GDM1 (cell line): ENCODE results near the gene IL11.
"Not testable (repeated sequence)": the region's sequence is repeated elsewhere in the genome, so short reads cannot be mapped to it uniquely, and the experiment has no call there.

ENCODE experiments used
- DNase-seq: peaks from one replicate; lab custom pipeline; 2025; lab: John Stamatoyannopoulos, UW

IL11 gene

DNA sequence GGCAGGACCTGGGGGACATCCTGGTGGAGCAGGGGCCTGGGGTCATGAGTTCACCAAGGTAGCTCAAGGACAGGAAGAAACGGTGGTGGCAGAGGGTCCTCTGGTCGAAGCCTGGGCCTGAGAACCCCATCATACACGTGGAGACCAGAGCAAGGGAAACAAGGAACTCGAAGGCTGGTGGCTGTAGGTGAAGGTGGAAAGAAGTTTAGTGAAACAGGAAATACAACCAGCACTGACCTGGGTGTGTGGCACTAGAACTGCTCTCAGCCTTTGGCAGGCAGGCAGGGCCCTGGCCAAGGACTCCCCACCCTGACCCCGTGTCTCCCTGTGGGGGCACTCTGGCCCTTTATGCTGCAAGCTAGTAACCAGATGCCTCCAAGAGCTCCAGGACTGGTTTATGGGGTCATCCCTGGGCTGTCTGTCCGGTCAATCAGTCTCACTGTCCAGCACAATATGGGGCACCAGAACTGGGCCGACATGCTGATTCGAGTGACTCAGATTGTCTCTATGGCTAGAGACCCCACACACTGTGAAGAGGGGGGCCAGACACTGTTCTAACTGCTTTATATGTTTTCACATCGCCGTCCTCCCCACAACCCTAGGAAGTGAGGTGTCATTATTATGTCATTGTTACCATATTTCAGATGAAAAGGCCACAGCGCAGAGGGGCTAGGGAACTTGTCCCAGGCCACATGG lies 19.5 kb downstream of the IL11 start:
- DNase-seq, result no peak

DNA sequence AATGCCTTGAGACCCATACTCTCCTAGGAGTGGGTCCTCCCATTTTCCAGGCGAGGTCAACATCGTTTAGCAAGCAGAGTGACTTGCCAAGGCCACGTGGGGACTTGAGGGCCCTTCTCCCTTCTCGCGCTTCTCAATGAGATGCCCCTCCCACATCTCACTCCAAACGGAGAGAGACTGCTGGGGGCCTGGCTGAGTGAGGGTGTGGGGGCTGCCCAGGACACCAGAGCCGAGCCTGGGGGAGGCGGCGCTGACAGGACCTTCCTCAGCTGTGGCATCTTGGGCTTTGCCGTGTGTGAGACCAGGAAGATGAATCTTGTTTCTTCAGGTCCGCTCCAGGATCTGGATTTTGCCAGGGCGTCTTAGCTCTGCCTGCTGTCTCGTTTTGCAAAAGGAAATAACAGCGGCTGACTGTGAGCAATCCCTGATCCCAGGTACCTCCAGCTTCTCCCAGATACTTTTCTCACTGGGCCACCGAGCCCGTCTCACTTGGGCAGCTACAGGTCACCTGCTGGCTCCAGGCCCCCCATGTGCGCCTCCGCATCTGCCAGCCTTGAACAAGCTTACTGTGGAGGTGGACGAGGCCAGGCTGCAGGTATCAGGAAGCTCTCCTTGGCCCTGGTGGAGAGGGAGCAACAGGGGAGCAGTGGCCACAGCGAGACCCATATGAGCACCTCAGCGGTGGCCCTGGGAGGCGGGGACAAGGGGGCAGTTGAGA lies 21.8 kb downstream of the IL11 start:
- no peak for DNase-seq

DNA sequence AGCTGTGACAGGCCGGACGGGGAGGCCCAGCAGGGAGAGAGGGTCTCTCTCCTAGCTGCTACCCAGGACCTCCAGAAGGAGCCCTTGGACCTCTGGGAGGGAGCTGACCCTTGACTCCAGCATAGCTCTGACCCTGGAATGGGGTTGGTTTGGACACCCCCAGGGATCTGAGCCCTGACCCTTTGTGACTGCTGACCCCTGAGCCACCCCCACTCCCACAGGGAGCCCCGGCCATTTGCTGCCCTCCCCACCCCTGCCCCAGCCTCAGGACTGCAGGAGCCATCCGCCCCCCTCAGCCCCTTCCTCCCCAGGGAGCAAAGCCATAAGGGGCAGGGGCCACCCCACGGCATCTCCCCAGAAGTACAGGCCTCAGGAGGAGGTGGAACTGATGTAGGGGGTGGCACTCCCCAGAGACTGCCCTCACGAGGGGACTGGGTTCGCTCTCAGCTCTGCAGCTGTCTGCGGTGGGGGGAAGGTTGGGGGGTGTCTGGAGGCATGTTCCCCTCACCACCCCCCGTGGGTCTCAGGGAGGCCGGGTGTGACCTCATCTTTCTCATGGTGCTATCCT lies 22.7 kb downstream of the IL11 start:
- no peak for DNase-seq

DNA sequence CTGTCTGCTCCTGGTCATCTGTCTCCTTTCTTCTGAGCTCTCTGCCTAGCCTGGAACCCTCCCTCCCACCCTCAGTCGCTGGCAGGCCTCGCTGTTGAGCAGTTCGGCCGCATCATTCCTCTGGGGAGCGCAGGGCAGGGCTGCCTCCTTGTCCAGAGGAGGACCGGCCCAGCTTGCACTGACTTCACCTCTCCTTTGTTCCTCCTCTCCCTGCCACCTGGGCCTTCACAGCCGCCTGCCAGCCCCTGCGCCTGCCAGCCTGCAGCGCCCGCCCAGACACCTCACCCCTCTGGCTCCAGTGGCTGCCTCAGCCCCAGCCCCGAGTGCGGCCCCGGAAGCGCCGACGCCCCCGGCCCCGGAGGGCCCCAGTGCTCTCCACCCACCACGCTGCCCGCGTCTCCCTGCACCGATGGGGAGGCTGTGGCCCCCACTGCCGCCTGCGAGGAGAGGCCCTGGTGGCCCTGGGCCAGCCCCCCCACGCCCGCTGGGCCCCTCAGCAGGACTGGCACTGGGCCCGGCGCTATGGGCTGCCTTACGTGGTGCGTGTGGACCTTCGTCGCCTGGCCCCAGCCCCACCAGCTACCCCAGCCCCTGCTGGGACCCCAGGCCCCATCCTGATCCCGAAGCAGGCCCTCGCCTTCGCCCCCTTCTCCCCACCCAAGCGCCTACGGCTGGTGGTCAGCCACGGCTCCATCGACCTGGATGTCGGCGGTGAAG lies 23.4 kb downstream of the IL11 start:
- DNase-seq, result no peak

DNA sequence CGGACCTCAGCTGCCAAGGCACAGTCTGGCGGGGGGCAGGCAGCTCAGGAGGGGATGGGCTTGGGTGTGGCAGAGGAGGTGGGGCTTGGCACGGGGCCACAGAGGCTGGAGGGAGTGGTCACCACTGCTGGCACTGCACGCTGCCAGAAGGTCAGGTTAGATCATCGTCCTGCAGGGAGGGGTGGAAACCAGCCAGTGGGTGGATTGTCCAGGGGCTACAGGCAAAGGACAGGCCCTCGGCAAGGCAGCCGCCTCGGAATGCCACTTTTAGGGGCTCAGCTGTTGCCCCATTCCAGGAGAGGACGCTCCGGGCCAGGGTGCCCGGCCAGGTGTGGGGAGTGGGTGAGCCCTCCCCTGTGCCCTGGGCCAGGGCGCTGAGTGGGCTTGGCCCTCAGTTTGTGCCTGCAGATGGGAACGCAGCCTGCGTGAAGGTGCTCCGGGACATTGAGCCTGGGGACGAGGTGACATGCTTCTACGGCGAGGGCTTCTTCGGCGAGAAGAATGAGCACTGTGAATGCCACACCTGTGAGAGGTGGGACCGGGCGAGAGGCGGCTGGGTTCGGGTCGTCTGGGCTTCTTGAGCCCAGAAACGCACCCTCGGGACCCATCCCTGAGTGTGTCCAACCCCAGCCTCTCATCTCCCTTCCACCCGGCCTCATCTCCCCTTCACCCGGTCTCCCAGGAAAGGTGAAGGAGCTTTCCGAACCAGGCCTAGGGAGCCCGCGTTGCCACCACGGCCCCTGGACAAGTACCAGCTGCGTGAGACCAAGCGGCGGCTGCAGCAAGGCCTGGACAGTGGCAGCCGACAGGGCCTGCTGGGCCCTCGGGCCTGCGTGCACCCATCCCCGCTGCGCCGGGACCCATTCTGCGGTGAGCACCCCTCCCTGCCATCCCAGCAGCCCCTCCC lies 24.2 kb downstream of the IL11 start:
- DNase-seq, result no peak

DNA sequence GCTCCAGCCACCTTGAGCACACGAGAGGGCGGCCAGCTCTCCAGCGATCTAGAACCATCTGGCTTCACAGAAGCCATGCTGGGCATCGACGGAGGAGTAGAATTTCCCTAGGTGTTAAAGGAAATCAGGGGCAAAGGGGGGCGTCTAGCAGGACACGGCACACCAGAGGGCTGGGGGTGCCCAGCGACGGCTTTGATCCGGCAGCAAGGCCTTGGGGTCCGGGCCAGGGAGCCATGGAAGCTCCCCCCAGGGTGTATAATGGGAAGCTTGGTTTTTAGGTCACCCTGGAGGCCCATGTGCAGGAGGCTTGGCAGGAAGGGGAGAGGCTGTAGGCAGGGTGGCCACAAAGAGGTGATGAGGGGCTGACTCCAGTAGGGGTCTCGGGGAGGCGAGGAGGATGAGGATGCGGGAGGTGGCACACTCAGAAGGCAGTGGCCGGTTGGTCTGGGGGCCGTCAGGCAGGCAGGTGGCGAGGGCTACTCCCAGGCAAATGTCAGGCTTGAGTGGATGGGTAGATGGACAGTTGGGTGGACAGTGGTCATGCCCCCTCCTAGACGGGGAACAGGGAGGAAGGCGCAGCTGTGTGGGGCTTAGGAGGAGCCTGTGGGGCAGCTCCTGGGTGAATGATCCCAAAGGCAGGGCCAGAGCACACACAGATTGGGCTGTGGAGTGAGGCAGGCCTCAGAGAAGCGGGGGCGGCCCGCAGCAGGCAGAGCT lies 25.0 kb downstream of the IL11 start:
- no peak for DNase-seq

DNA sequence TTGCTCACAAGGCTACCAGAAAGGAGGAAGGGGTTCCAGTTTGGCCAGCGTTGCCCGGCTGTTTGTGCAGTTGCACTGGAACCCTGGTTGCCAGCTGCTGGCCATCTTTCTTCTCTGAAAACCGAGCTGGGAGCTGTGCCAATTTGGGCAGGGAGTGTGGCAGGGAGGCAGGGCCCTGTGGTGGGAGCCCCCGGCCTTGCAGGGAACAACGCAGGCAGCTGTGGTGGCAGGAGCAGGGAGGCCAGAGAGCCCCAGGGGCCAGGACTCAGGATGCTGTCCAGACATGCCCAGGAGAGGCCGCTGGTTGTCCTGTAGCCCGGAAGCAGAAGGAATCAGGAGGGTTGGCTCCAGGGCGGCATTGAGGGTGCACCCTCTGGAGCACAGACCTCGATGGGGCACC lies 25.8 kb downstream of the IL11 start:
- DNase-seq, result no peak

DNA sequence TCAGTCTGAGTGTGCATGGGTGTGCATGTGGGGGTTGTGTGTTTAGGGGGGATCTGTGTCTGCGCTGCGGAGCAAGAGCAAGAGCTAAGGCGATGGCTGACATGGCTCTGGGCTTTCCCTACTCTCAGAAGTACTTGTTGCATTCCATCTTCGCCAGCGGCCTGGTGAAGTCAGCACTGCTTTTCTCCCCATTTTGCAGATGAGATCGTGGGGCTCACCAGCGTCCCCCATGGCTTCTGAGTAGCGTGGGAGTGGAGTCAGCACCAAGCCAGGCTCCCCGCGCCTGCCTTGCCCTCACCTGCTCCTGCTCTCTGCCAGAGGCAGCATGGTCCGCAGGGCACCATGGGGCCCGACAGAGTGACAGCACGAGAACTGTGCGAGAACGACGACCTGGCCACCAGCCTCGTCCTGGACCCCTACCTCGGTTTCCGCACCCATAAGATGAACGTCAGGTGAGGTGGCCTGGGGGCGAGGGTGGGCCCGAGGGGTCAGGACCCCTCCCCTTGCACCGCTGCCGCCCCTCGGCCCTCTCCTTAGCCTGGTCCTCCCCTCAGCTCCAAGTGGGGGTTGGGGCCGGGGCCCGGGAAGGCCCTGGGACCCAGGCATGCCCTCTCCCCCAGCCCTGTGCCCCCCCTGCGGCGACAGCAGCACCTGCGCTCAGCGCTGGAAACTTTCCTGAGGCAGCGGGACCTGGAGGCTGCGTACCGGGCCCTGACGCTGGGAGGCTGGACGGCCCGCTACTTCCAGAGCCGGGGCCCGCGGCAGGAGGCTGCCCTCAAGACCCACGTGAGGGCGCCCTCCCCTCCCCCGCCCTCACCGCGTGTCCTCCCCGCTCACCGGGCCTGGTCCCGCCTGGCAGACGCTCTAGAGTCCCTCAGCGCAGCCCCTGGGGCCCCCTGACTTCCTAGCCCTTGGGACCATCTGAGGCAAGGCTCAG lies 28.4 kb downstream of the IL11 start:
- DNase-seq, result no peak

DNA sequence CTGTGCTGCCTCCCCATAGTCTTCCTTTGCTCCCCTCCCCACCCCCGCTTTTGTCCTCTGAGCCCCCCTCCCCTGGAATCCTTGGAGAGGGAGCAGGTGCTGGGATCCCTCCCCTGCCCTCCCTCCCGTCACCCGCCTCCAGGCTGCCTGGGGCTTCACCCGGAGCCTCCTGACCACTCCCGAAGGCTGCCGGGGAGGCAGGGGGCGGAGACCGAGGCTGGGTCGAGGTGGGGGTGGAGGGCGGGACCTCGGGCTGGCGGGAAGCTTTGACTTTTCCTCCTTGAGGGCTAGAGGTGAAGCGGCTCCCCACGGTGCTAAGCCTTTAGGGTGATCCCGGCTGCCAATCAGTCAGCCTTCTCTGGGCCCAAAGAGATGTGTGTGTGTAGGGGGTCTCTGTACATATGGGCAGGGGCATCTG lies 29.1 kb downstream of the IL11 start:
- DNase-seq, result peak; percentile 42

DNA sequence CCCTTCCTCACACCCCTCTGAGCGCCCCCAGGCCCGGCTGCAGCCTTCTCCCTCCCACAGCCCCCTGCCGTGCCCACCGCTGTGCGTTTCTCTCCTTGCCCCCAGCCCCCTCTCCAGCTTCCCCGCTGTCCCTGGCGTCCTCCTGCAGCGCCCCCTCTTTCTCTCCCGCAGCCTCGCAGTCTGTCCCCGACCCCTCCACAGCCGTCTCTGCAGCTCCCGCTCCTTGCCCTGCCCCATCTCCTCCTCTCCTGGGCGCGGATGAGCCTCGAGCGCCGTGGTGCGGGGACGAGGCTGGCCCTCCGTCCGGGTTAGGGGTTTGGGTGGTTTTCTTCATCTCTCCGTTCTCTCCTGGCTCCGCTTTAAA lies 29.5 kb downstream of the IL11 start:
- no peak for DNase-seq

DNA sequence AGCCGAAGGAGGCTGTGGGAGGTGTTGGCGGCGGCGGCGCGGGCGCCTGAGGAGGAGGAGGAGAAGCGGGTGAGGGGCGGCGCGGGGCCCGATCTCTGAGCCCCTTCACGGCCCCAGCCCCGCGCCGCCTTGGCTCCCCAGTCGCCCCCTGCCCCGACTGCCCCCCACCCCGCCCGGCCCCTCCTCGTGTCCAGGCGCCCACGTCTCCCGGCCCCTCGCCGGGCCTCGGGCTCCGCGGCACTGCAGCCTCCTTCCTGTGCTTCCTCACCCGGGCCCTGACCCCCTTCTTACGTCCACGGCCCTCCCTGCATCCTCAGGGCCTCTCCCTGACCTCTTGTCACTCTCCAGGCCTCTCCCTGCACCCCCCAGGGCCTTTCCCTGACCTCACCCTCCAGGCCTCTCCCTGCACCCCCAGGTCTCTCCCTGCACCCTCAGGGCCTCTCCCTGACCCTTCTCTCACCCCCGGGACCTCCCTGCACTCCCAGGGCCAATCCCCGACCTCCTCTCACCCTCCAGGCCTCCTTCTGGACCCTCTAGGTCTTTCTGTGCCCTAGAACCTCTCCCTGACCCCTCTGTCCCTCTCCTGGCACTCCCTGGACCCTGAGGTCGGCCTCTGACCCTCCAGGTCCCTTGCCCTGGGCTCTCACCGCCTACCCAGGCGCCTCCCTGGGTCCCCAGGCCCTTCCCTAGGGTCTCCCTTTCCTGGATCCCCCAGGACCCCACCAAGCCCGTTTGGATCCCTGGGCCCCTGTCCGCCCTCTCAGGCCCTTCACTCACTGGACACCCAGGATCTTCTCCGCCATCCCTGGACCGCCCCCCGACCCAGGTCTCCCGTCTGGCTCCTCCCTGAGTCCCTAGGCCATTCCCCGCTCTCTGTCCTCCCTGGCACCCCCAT lies 30.1 kb downstream of the IL11 start:
- DNase-seq, result no peak

DNA sequence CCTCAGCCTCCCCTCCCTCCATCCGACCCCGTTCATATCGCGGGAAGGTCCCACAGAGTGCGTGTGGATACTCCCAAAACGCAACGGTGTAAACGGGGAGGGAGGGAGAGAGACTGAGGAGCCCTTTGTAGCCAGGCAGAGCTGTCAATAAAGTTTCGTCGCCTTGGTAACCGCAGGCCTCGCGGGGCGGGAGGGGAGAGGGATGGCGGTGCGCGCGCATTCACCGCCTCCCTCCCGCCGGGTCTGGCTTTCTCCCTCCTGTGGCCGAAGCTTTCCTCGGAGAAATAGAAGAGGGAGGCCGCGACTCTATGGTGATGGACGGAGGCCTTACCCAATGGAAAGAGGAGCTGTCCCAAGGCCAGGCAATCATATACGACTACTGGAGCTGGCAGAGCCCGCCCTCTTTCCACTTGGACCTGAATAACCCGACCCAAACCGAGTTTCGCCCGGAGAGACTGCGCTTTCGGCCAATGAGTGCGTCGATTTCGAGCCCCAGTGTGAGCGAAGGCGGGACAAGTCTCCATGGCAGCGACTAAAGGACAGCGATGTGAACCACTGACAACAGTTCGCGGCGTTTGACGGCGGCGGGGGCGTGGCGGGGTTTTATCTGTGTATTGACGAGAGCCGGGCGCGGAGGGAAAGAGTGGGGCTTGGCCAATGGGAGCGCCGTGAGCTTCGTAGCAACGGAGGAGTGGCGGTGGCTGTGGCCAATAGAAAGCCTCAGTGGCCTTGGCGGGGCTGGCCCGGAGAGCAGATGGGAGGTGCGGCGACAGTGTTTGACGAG lies 31.0 kb downstream of the IL11 start, which contains the start of gene KMT5C:
KMT5C (plus strand) TSS at position 772 of the 784 bp plus-strand sequence. CDS start 2,061 bp downstream, outside the sequence.
- DNase-seq, result peak; percentile 100

DNA sequence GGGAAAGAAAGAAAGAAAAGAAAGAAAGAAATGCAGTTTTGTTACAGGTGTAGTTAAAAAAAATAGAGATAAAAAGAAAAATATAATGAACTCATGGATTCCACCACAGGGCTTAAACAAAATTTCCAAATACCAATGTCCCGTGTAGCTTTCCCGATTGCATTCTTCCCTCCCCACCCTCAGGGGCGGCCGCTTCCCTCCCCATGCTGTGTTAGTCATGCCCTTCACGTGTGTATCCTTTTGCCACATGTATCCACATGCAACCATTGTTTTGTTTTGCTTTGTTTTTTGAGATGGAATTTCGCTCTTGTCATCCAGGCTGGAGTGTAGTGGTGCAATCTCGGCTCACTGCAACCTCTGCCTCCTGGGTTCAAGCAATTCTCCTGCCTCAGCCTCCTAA lies 34.2 kb downstream of the IL11 start:
- DNase-seq, result no peak

DNA sequence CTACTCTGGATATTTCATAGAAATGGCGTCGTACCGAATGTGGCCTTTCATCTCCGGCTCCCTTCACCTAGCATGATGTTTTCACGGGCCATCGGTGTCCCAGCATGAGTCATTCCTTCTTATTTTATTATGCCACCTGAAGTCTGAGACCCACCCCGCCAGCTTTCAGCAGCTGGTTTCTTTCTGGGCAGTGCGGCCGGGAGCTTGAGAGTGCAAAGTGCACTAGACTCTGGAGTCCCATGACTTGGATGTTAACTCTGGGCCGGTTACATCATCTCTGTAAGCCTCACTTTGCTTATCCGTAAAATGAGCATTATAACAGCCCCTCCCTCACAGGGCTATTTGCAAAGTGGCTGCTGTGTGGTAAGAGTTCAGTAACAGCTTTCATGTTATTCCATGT lies 36.4 kb downstream of the IL11 start:
- no peak for DNase-seq

DNA sequence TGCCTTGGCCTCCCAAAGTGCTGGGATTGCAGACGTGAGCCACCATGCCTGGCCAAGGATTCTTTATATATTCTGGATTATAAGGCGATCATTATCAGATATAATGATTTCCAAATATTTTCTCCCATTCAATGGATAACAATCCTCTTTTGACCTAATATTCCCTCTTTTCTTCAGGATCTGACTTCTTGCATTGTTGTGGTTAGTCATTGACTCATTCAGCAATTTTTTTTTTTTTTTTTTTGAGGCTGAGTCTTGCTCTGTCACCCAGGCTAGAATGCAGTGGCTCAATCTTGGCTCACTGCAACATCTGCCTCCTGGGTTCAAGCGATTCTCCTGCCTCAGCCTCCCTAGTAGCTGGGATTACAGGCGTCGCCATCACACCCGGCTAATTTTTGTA lies 40.5 kb downstream of the IL11 start:
- DNase-seq, result not testable (repeated sequence)

DNA sequence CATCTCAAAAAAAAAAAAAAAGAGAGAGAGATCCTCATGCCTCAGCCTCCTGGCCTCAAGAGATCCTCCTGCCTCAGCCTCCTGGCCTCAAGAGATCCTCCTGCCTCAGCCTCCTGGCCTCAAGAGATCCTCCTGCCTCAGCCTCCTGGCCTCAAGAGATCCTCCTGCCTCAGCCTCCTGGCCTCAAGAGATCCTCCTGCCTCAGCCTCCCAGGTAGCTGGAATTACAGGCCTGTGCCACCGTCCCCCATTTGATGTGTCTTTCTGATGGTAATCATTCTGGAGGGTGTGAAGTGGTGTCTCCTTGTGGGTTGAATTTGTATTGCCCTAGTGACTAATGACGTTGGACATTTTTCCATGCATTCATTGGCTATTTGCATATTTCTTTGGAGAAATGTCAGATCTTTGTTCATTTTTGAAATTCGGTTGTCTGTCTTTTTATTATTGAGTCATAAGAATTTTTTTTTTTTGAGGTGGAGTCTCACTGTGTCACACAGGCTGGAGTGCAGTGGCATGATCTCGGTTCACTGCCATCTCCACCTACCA lies 41.4 kb downstream of the IL11 start:
- not testable (repeated sequence) for DNase-seq

DNA sequence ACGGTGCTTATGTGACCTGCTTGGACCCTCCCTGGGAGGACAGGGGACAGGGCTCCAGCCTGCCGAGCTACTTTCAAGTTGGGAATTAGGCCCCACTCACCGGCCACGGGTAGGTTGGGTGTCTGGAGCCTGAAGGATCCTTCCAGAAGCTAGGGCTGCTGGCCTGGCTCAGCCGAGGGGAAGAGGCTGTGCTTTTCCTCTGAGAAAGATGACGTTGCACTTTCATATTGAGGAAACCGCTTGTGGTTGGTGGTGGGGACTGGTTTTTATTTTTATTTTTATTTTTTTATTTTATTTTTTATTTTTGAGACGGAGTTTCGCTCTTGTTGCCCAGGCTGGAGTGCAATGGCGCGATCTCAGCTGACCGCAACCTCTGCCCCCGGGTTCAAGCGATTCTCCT lies 45.1 kb downstream of the IL11 start, which contains the start of gene TMEM150B:
TMEM150B (minus strand) TSS at position 170 of the 400 bp plus-strand sequence. CDS start 4,305 bp downstream, outside the sequence.
- peak; percentile 47 for DNase-seq

DNA sequence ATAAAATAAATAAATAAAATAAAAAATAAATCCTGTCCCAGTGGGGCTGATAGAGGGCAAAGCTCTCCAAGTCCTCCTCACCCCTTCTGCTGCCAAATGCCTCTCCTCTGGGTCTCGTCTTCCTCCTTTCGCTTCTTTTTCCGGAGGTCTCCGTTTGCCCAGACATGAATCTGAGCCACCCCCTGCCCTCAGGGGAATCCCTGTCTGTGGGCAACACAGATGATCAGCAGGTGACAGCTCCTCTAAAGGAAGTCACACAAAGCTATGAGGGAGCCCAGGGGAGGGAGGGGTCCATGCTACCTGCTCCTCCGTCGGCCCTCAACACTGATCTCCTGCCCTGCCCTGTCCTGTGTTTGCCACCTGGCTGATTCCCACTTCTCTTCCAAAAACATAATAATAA lies 45.6 kb downstream of the IL11 start:
- no peak for DNase-seq
